Upper lobe of right lung (tissue), 1 donor: ENCODE results near the gene SLC26A9. TPM values are rescaled to one million over a fixed set of nuclear protein-coding genes. Genes with fewer than 3 reads are reported as not detected.
A peak's percentile ranks its signal among the peaks of the same experiment; 100 is the strongest.

Source experiments
- ATAC-seq: fragments of 200-7000 bp; cut with Tn5 transposase; one replicate; pipeline ENCODE4 v1.9.1; 2020; ENCODE audit warnings: mild to moderate bottlenecking, moderate library complexity
- DNase-seq: peaks from one replicate; pipeline ENCODE4 v3.0.0-alpha.2; 2020
- H3K27ac ChIP-seq: fragments of 200-600 bp; one replicate; pipeline ENCODE4 v1.8.0; 2022
- H3K27me3 ChIP-seq: fragments of 200-600 bp; one replicate; pipeline ENCODE4 v1.8.0; 2022; ENCODE audit warnings: mild to moderate bottlenecking
- H3K36me3 ChIP-seq: fragments of 200-600 bp; one replicate; pipeline ENCODE4 v1.8.0; 2022
- H3K4me1 ChIP-seq: fragments of 200-600 bp; one replicate; pipeline ENCODE4 v1.8.0; 2022
- H3K4me3 ChIP-seq: fragments of 200-600 bp; one replicate; pipeline ENCODE4 v1.8.0; 2022; ENCODE audit warnings: mild to moderate bottlenecking
- H3K9me3 ChIP-seq: fragments of 200-600 bp; one replicate; pipeline ENCODE4 v1.8.0; 2022
- CTCF ChIP-seq: fragments of 200-600 bp; IDR thresholded peaks from one replicate; pipeline ENCODE4 v1.8.0; 2022; ENCODE audit warnings: antibody characterized with exemption
- intact Hi-C: fragments of 100-400 bp; cut with DNase I; formaldehyde crosslinking; loops from one replicate; pipeline ENCODE4 v1.11.0; 2022
- total RNA-seq: library from RNA; stranded (reverse); fragmentation: NEBNext Ultra II Directional; extraction: Animal tissue kit (Norgen Biotek cat#: 25700); gene quantifications from one replicate; pipeline ENCODE4 v1.2.1, GENCODE V29; 2021
- donor health status: DM: no; HTN: yes; CAD: no; lungs with severe emphysema.

SLC26A9 gene
- total RNA-seq, 1 donor from 2014 or later: 21.7 TPM

GRCh38 chr1:205972491-205973168 is 29.4 kb upstream of the SLC26A9 start:
- Histone ChIP-seq H3K9me3 (no peaks in the 10 kb centered on the region), H3K4me1 (peaks cover 10% of the 10 kb centered on the region), H3K27me3 (no peaks in the 10 kb centered on the region), H3K4me3 (no peak overlapping the region), H3K27ac (no peak overlapping the region), H3K36me3 (no peaks in the 10 kb centered on the region)
- DNase-seq: peak; percentile 27
- no peak for TF ChIP-seq CTCF
- peak; percentile 17 for ATAC-seq
- intact Hi-C loops: no loop called here

- intact Hi-C loops: no loop called here
- no peak for ATAC-seq
- H3K27ac ChIP-seq: no peak overlapping the region
These were observed 28.8 kb upstream of the SLC26A9 start for GRCh38 chr1:205972081-205972480.

GRCh38 chr1:205971082-205971481 is 27.8 kb upstream of the SLC26A9 start:
- TF ChIP-seq CTCF: no peak
- ATAC-seq (no peak), DNase-seq (no peak)
- Histone ChIP-seq H3K27ac (no peak overlapping the region), H3K9me3 (no peaks in the 10 kb centered on the region), H3K4me3 (no peak overlapping the region), H3K4me1 (peaks cover 3% of the 10 kb centered on the region), H3K27me3 (no peaks in the 10 kb centered on the region), H3K36me3 (no peaks in the 10 kb centered on the region)
- intact Hi-C loops: no loop called here

More at GRCh38 chr1:205972081-205972480, 28.8 kb upstream of the SLC26A9 start:
- no peaks in the 10 kb centered on the region for H3K27me3 ChIP-seq
- H3K4me3 ChIP-seq: no peak overlapping the region
- H3K36me3 ChIP-seq: no peaks in the 10 kb centered on the region
- no peaks in the 10 kb centered on the region for H3K9me3 ChIP-seq
- peaks cover 8% of the 10 kb centered on the region for H3K4me1 ChIP-seq
- TF ChIP-seq CTCF: no peak
- peak; percentile 26 for DNase-seq

- H3K27ac ChIP-seq: no peak overlapping the region
- no peaks in the 10 kb centered on the region for H3K27me3 ChIP-seq
- intact Hi-C loops: no loop called here
- no peaks in the 10 kb centered on the region for H3K36me3 ChIP-seq
- ATAC-seq (no peak), DNase-seq (no peak)
- peaks cover 2% of the 10 kb centered on the region for H3K4me1 ChIP-seq
- H3K9me3 ChIP-seq: no peaks in the 10 kb centered on the region
- TF ChIP-seq CTCF: no peak
- no peak overlapping the region for H3K4me3 ChIP-seq
These were observed 27.2 kb upstream of the SLC26A9 start for GRCh38 chr1:205970486-205970885.

- Histone ChIP-seq H3K27ac (no peak overlapping the region), H3K27me3 (no peaks in the 10 kb centered on the region), H3K36me3 (no peaks in the 10 kb centered on the region), H3K9me3 (no peaks in the 10 kb centered on the region), H3K4me1 (no peaks in the 10 kb centered on the region), H3K4me3 (no peak overlapping the region)
- intact Hi-C loops: no loop called here
- ATAC-seq (no peak), DNase-seq (peak; percentile 34)
- TF ChIP-seq CTCF: no peak
These were observed 26.0 kb upstream of the SLC26A9 start for GRCh38 chr1:205969229-205969628.
